GM12878 (cell line): ENCODE data around the gene ZBTB44. TPM values are rescaled to one million over a fixed set of nuclear protein-coding genes. Genes with fewer than 3 reads are reported as not detected.

ENCODE experiments used
- CUX1 ChIP-seq: IDR thresholded peaks from 2 replicates; pipeline ENCODE4 v1.6.1; 2012; ENCODE audit warnings: improper control_type of control experiment, low read depth, low read length; ENCODE audit not compliant: insufficient replicate concordance
- E4F1 ChIP-seq: fragments of 450-650 bp; IDR thresholded peaks from 2 replicates; pipeline ENCODE4 v1.6.1; 2018; ENCODE audit warnings: borderline replicate concordance, mild to moderate bottlenecking; ENCODE audit not compliant: partially characterized antibody
- NFIC ChIP-seq: IDR thresholded peaks from 2 replicates; pipeline ENCODE4 v1.6.1; 2012; ENCODE audit warnings: low read depth, mild to moderate bottlenecking, inconsistent platforms, low read length, moderate library complexity
- NFYB ChIP-seq: IDR thresholded peaks from 2 replicates; pipeline ENCODE4 v1.6.1; 2011; ENCODE audit warnings: low read depth, mild to moderate bottlenecking, low read length, improper control_type of control experiment, moderate library complexity; ENCODE audit not compliant: insufficient read depth
- NR2C1 ChIP-seq: fragments of 450-650 bp; IDR thresholded peaks from 2 replicates; pipeline ENCODE4 v1.6.1; 2017; ENCODE audit warnings: antibody characterized with exemption, mild to moderate bottlenecking, moderate library complexity
- POLR2A ChIP-seq: IDR thresholded peaks from 2 replicates; pipeline ENCODE4 v1.6.1; 2011; ENCODE audit warnings: low read depth, mild to moderate bottlenecking, low read length
- TAF1 ChIP-seq: IDR thresholded peaks from 2 replicates; pipeline ENCODE4 v1.6.1; 2011; ENCODE audit warnings: mild to moderate bottlenecking, low read depth, low read length, borderline replicate concordance
- TCF7 ChIP-seq: IDR thresholded peaks from 2 replicates; pipeline ENCODE4 v1.6.1; 2014; ENCODE audit warnings: antibody characterized with exemption, borderline replicate concordance
- USF1 ChIP-seq: IDR thresholded peaks from 2 replicates; pipeline ENCODE4 v1.6.1; 2011; ENCODE audit warnings: borderline replicate concordance, low read depth, mild to moderate bottlenecking, moderate library complexity, mixed read lengths, low read length; ENCODE audit not compliant: insufficient read depth; ENCODE audit errors: extremely low read length
- ZNF217 ChIP-seq: fragments of 450-650 bp; IDR thresholded peaks from 2 replicates; pipeline ENCODE4 v1.6.1; 2017; ENCODE audit warnings: antibody characterized with exemption, mild to moderate bottlenecking
- polyA plus RNA-seq, 11 experiments: library from polyadenylated mRNA; depleted of rRNA in 4 of 11; unstranded in 6 of 11; stranded (reverse) in 5 of 11; fragments of >200 nt; fragmentation: Nextera tagmentation in 4 of 11; fragmentation: Illumina TruSeq in 1 of 11; extraction: Ambion mirVana in 4 of 11; extraction: Trizol in 1 of 11; gene quantifications; 1 replicate in 1 of 11; 2 replicates in 10 of 11; pipeline versions ENCODE4 v1.2.1 to v1.2.3, GENCODE V29; 2011 to 2016; ENCODE audit warnings: inconsistent platforms in 2 of 11, missing spikeins in 2 of 11, low read depth in 1 of 11
- total RNA-seq, 4 experiments: library from RNA; depleted of rRNA in 3 of 4; stranded (reverse); fragments of >200 nt in 3 of 4; fragmentation: Illumina TruSeq in 1 of 4; extraction: Trizol in 1 of 4; gene quantifications; 2 replicates each; pipeline versions ENCODE4 v1.2.1 to v1.2.3, GENCODE V29; 2013 to 2021

ZBTB44 gene
- total and polyA plus RNA-seq, 10 of the 15 experiments (the other 5 are each of a cell fraction or from before 2014, with no cell fraction given) = 2.8 to 38.2 (median 12.2) TPM

- TF ChIP-seq TAF1 (no peak), NFYB (no peak), NFIC (no peak), E4F1 (no peak), CUX1 (no peak), POLR2A (no peak), ZNF217 (no peak), USF1 (no peak), NR2C1 (no peak), TCF7 (no peak)
Measured at GRCh38 chr11:130216591-130217132, 98.1 kb downstream of the ZBTB44 start (continued).
